GM18951 (cell line): ENCODE data around the gene KIR2DL3.
"Not testable (repeated sequence)": the region's sequence is repeated elsewhere in the genome, so short reads cannot be mapped to it uniquely, and the experiment has no call there.

Experiments
- POLR2A ChIP-seq: IDR thresholded peaks from 4 replicates; pipeline ENCODE4 v1.6.1; 2011; ENCODE audit warnings: mild to moderate bottlenecking; ENCODE audit not compliant: insufficient read length, insufficient read depth; ENCODE audit errors: extremely low read depth
- in situ Hi-C: fragments of 300-500 bp; cut with MboI; formaldehyde crosslinking; loops from one replicate; pipeline ENCODE4 v1.12.0; 2022; ENCODE audit warnings: low sequenced_read_pairs, mixed read lengths, inconsistent platforms; ENCODE audit not compliant: unreplicated experiment

KIR2DL3 gene

DNA sequence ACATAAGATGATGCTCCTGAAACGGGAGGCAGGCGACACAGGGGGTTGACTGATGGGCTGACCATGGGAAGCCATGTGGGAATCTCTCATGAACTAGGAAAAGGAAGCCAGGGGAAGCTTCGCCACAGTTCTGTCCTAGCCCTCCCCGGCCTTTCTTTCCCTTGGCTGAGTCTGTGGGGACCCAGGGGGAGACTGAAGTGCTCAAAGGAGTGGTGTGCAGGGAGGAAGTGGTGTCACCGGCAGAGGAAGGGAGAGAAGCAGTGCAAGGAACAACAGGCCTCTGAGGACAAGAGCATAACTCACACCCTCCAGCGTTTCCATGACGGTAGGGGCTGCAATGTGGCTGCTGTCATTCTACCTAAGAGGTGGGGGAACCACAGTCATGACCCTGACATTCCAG lies 13.0 kb upstream of the KIR2DL3 start:
- in situ Hi-C loops: no loop called here
- no peak for TF ChIP-seq POLR2A

DNA sequence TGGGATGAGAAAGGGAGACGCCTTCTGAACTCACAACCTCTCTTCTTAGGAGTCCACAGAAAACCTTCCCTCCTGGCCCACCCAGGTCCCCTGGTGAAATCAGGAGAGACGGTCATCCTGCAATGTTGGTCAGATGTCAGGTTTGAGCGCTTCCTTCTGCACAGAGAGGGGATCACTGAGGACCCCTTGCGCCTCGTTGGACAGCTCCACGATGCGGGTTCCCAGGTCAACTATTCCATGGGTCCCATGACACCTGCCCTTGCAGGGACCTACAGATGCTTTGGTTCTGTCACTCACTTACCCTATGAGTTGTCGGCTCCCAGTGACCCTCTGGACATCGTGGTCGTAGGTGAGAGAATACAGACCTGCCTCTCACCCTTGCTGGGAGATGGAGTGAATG lies 10.8 kb upstream of the KIR2DL3 start:
- in situ Hi-C loops: no loop called here
- no peak for TF ChIP-seq POLR2A

GRCh38 chr19:54728167-54728566 lies 10.1 kb upstream of the KIR2DL3 start:
- in situ Hi-C loops: no loop called here
- no peak for TF ChIP-seq POLR2A

DNA sequence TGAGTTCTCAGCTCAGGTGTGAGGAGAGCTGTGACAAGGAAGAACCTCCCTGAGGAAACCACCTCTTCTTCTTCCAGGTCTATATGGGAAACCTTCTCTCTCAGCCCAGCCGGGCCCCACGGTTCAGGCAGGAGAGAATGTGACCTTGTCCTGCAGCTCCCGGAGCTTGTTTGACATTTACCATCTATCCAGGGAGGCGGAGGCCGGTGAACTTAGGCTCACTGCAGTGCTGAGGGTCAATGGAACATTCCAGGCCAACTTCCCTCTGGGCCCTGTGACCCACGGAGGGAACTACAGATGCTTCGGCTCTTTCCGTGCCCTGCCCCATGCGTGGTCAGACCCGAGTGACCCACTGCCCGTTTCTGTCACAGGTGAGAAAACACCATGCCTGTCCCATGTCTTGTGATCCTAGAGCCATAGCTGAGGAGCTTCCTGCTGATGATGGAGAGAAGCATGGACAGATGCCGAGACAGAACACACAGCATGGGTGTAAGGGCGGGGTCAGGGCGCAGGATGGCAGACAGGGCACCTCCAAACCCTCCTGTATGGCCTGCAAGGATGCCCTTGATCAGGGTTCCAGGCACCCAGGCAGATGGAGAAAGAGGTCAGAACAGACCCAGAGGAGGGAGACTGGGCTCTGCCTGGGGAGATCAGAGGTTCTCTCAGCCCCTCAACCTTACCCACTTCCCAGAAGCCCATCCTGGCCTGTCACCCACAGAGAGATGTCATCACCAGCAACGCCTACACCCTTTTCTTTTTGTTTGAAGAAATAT lies 8.7 kb upstream of the KIR2DL3 start:
- no peak for TF ChIP-seq POLR2A

GRCh38 chr19:54731191-54731590 lies 7.1 kb upstream of the KIR2DL3 start:
- no peak for TF ChIP-seq POLR2A
- in situ Hi-C loops: no loop called here

More for the DNA sequence above, 8.7 kb upstream of the KIR2DL3 start:
- in situ Hi-C loops: no loop called here

- TF ChIP-seq POLR2A: no peak
- in situ Hi-C loops: no loop called here
Measured at GRCh38 chr19:54738715-54739114, 402 bp downstream of the KIR2DL3 start.

GRCh38 chr19:54739587-54740497 lies 1.5 kb downstream of the KIR2DL3 start:
- in situ Hi-C loops: no loop called here
- no peak for TF ChIP-seq POLR2A

GRCh38 chr19:54741950-54742349 lies 3.6 kb downstream of the KIR2DL3 start:
- in situ Hi-C loops: not testable (repeated sequence)

- in situ Hi-C loops: not testable (repeated sequence)
Measured at GRCh38 chr19:54744080-54744479, 5.8 kb downstream of the KIR2DL3 start.

GRCh38 chr19:54747614-54748322 lies 9.5 kb downstream of the KIR2DL3 start:
- in situ Hi-C loops: not testable (repeated sequence)

DNA sequence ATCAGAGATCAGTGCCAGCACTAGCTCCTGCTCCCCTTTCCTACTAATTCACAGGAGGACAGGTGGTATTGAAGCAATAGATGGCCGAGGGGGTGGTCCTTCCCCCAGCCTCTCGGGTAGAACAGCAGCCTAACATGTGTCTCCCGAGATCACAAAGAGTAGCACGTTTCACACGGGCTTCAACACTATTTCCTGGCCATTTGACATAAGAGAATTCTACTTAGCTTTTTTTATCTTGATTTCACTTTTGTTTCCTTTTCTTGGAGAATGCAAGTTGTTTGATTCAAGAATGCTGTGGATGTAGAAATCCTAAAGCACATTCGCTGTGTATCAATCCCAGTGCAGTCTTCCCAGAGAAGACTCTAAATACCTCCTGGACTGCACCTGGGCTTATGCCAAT lies 12.0 kb downstream of the KIR2DL3 start:
- in situ Hi-C loops: not testable (repeated sequence)

- in situ Hi-C loops: not testable (repeated sequence)
Measured at GRCh38 chr19:54756204-54757110, 18.1 kb downstream of the KIR2DL3 start.

GRCh38 chr19:54758577-54758976 lies 20.3 kb downstream of the KIR2DL3 start:
- in situ Hi-C loops: not testable (repeated sequence)

- in situ Hi-C loops: not testable (repeated sequence)
Measured at GRCh38 chr19:54764219-54764618, 25.9 kb downstream of the KIR2DL3 start.

DNA sequence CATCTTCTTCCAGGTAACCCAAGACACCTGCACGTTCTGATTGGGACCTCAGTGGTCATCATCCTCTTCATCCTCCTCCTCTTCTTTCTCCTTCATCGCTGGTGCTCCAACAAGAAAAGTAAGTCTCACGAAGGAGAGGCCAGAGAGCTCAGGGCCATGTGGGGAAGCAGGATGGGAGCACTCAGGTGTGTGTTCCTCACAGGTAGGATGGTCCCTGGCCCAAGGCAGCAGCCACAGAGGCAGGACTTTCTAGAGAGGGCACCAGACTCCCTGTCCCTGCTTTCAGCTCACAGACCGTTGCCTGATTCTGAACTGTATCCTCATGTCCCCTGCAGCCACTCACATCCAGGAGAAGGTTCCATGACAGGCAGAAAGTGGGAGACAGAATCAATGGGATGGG lies 28.2 kb downstream of the KIR2DL3 start:
- in situ Hi-C loops: not testable (repeated sequence)

DNA sequence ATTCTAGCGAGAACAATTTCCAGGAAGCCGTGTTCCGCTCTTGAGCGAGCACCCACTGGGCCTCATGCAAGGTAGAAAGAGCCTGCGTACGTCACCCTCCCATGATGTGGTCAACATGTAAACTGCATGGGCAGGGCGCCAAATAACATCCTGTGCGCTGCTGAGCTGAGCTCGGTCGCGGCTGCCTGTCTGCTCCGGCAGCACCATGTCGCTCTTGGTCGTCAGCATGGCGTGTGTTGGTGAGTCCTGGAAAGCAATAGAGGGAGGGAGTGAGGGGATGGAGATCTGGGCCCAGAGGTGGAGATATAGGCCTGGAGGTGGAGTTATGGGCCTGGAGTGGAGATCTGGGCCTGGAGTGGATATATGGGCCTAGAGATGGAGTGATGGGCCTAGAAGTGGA lies 31.3 kb downstream of the KIR2DL3 start, which contains the start of gene KIR2DL1:
Gene KIR2DL1 (plus strand): TSS at position 148 of the 400 bp plus-strand sequence. CDS start 58 bp downstream, at position 206.
- in situ Hi-C loops: not testable (repeated sequence)

- in situ Hi-C loops: not testable (repeated sequence)
Measured at GRCh38 chr19:54770511-54770910, 32.2 kb downstream of the KIR2DL3 start.
